GM21737 (cell line): Measurements from ENCODE around the gene SLC25A21.
A peak's percentile ranks its signal among the peaks of the same experiment; 100 is the strongest.

Experiments
- ATAC-seq: cut with Tn5 transposase; IDR thresholded peaks from one replicate; pipeline ENCODE4 v1.9.1; 2021; ENCODE audit warnings: mild to moderate bottlenecking, moderate library complexity; ENCODE audit not compliant: unreplicated experiment

The SLC25A21 gene

GRCh38 chr14:36674659-36675058, 497.7 kb downstream of the SLC25A21 start:
- no peak for ATAC-seq

- no peak for ATAC-seq
Measured at GRCh38 chr14:36672095-36672494, 500.3 kb downstream of the SLC25A21 start.

GRCh38 chr14:36671149-36671548, 501.3 kb downstream of the SLC25A21 start:
- ATAC-seq = no peak

GRCh38 chr14:36667679-36668078, 504.7 kb downstream of the SLC25A21 start:
- ATAC-seq = no peak

GRCh38 chr14:36666416-36667206, 505.8 kb downstream of the SLC25A21 start:
- no peak for ATAC-seq

- ATAC-seq = no peak
Measured at GRCh38 chr14:36665887-36666415, 506.5 kb downstream of the SLC25A21 start.

GRCh38 chr14:36664322-36665193, 507.8 kb downstream of the SLC25A21 start:
- ATAC-seq = no peak

GRCh38 chr14:36663404-36664321, 508.7 kb downstream of the SLC25A21 start:
- ATAC-seq = no peak

GRCh38 chr14:36662543-36663403, 509.6 kb downstream of the SLC25A21 start:
- ATAC-seq = no peak

GRCh38 chr14:36662258-36662542, 510.2 kb downstream of the SLC25A21 start:
- no peak for ATAC-seq

- peak; percentile 81 for ATAC-seq
Measured at GRCh38 chr14:36661506-36662257, 510.7 kb downstream of the SLC25A21 start, which contains the start of gene PAX9. Gene PAX9, plus strand, starts transcription at chr14:36661860. Its CDS starts 230 bp downstream, at chr14:36662090.

GRCh38 chr14:36660736-36661505, 511.5 kb downstream of the SLC25A21 start:
- no peak for ATAC-seq

- ATAC-seq = no peak
Measured at GRCh38 chr14:36659822-36660735, 512.3 kb downstream of the SLC25A21 start.

GRCh38 chr14:36659010-36659821, 513.2 kb downstream of the SLC25A21 start:
- ATAC-seq = no peak

GRCh38 chr14:36658123-36659009, 514.0 kb downstream of the SLC25A21 start:
- ATAC-seq = no peak
